Measurements from ENCODE around the gene ZRANB3.

- TF ChIP-seq CTCF (conservative IDR thresholded peaks at IDR 0.05) (no peak), EZH2 (IDR thresholded peaks at IDR 0.05; ENCODE audit: low read depth) (no peak)
These were observed 285.9 kb downstream of the ZRANB3 start for GRCh38 chr2:135245071-135245470.
